K562 (cell line): ENCODE results near the gene ZMYND12.

Experiments
- JUND ChIP-seq, 2 experiments: IDR thresholded peaks; 2 replicates in 1 of 2; 3 replicates in 1 of 2; pipeline ENCODE4 v1.6.1; 2011; ENCODE audit warnings: borderline replicate concordance in 2 of 2, low read depth in 2 of 2, low read length in 2 of 2, improper control_type of control experiment in 1 of 2, missing biosample characterization in 1 of 2, missing genetic modification characterization in 1 of 2, missing genetic modification reagents in 1 of 2
- PTBP1 ChIP-seq: fragments of 200-400 bp; formaldehyde crosslinking; IDR thresholded peaks from 2 replicates; pipeline ENCODE4 v1.6.1; 2017; ENCODE audit warnings: low read depth, low read length
- SAFB ChIP-seq: fragments of 200-400 bp; formaldehyde crosslinking; IDR thresholded peaks from 2 replicates; pipeline ENCODE4 v1.6.1; 2017; ENCODE audit warnings: low read depth, low read length, borderline replicate concordance
- ZNF184 ChIP-seq: sonication (generic); formaldehyde crosslinking; IDR thresholded peaks from 2 replicates; pipeline ENCODE4 v1.5.0; 2020; ENCODE audit warnings: missing genetic modification reagents
- TF ChIP-seq, protein P1 (sequence below): sonication (generic); formaldehyde crosslinking; IDR thresholded peaks from 2 replicates; pipeline ENCODE4 v1.8.0; 2022; ENCODE audit warnings: mild to moderate bottlenecking, missing genetic modification reagents

DNA sequence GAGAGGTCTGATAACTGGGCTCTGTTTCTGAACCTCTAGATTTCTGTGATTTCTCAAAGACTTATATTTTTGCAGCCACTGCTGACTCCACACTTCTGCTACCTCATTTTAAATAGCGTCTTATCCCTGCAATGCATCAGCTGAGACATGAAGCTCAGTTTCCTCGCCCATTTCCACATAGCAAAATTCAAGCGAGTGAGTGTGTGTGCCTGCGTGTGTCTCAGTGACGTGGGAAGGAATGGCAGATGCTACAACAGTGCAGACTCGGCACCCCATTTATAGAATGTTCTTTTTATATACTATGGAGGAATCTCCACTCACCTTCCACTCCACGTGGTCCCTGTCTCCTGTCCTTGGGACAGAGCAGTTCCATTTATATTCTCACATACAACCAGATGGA lies 35.7 kb downstream of the ZMYND12 start:
- TF ChIP-seq, protein P1, sequence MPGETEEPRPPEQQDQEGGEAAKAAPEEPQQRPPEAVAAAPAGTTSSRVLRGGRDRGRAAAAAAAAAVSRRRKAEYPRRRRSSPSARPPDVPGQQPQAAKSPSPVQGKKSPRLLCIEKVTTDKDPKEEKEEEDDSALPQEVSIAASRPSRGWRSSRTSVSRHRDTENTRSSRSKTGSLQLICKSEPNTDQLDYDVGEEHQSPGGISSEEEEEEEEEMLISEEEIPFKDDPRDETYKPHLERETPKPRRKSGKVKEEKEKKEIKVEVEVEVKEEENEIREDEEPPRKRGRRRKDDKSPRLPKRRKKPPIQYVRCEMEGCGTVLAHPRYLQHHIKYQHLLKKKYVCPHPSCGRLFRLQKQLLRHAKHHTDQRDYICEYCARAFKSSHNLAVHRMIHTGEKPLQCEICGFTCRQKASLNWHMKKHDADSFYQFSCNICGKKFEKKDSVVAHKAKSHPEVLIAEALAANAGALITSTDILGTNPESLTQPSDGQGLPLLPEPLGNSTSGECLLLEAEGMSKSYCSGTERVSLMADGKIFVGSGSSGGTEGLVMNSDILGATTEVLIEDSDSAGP (CRISPR knock-in tag), result no peak
- TF ChIP-seq ZNF184 (CRISPR knock-in tag) (no peak), SAFB (no peak), JUND (IDR thresholded peaks at IDR 0.05; ENCODE audit: borderline replicate concordance, low read depth, low read length) (no peak), JUND (tag; IDR thresholded peaks at IDR 0.05; ENCODE audit: borderline replicate concordance, low read depth, low read length) (no peak), PTBP1 (no peak)
